NCI-H2029 (cell line): ENCODE data around the gene DAZ4.
"Not testable (repeated sequence)": the region's sequence is repeated elsewhere in the genome, so short reads cannot be mapped to it uniquely, and the experiment has no call there.

Experiments
- DNase-seq: peaks from one replicate; lab custom pipeline; 2025; lab: John Stamatoyannopoulos, UW

The DAZ4 gene, protein sequence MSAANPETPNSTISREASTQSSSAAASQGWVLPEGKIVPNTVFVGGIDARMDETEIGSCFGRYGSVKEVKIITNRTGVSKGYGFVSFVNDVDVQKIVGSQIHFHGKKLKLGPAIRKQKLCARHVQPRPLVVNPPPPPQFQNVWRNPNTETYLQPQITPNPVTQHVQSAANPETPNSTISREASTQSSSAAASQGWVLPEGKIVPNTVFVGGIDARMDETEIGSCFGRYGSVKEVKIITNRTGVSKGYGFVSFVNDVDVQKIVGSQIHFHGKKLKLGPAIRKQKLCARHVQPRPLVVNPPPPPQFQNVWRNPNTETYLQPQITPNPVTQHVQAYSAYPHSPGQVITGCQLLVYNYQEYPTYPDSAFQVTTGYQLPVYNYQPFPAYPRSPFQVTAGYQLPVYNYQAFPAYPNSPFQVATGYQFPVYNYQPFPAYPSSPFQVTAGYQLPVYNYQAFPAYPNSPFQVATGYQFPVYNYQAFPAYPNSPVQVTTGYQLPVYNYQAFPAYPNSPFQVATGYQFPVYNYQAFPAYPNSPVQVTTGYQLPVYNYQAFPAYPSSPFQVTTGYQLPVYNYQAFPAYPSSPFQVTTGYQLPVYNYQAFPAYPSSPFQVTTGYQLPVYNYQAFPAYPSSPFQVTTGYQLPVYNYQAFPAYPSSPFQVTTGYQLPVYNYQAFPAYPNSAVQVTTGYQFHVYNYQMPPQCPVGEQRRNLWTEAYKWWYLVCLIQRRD

DNA sequence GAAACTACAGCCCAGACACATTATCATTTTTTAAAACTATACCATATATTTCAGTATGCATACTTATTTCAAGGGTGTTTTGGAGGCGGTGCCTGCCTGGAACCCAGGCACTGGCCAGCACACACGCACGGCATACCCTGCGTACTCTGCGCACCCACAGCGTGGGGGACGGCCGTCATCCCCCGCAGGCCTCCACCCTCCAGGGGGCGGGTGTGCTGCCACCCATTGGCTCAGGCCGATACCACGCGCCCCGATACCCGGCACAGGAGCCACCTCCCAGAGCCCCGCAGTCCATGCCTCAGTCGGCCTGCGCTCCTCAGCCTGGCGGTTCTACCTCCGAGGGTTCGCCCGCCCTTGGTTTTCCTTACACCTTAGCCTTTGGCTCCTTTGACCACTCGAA is at the start of gene DAZ4:
Gene DAZ4 (plus strand): TSS at position 301 of the 400 bp plus-strand sequence. CDS start 208 bp downstream, outside the sequence.
- DNase-seq: not testable (repeated sequence)

GRCh38 chrY:24813293-24813692 is 20.4 kb upstream of the DAZ4 start, which contains the start of gene DAZ3:
Gene DAZ3 (minus strand): TSS chrY:24813393. CDS start chrY:24813185, 208 bp downstream.
- DNase-seq: not testable (repeated sequence)

GRCh38 chrY:24821836-24822235 is 11.9 kb upstream of the DAZ4 start:
- not testable (repeated sequence) for DNase-seq

DNA sequence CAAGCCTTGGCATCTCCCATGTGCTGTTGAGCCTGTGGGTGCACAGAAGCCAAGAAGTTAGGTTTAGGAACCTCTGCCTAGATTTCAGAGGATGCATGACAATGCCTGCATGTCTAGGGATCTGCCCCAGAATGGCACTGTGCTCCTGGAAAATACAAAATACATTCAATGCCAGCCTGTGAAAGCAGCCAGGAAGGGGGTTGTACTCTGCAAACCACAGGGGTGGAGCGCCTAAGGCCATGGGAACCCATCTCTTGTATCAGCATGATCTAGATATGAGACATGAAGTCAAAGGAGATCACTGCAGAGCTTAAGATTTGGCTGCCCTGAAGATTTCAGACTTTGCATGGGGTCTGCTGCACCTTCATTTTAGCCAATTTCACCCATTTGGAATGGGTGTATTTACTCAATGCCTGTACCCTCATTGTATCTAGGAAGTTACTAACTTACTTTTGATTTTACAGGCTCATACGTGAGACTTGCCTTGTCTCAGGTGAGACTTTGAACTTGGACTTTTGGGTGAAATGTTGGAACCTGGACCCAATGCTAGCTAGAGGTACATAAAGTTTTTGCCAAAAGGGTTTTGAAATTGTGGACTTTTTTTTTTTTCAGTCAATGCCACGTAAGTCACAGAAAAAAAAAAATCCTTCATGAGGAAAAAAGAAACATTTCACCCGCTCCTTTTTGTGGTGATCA is 9.4 kb upstream of the DAZ4 start:
- DNase-seq: not testable (repeated sequence)

- not testable (repeated sequence) for DNase-seq
Measured at GRCh38 chrY:24825069-24825468, 8.7 kb upstream of the DAZ4 start.
